NCI-H1105 (cell line): ENCODE results near the gene FUS.
"Not testable (repeated sequence)": the region's sequence is repeated elsewhere in the genome, so short reads cannot be mapped to it uniquely, and the experiment has no call there.

Source experiments
- DNase-seq: peaks from one replicate; lab custom pipeline; 2025; lab: John Stamatoyannopoulos, UW

FUS gene

GRCh38 chr16:31186930-31187807 is 7.2 kb downstream of the FUS start:
- no peak for DNase-seq

DNA sequence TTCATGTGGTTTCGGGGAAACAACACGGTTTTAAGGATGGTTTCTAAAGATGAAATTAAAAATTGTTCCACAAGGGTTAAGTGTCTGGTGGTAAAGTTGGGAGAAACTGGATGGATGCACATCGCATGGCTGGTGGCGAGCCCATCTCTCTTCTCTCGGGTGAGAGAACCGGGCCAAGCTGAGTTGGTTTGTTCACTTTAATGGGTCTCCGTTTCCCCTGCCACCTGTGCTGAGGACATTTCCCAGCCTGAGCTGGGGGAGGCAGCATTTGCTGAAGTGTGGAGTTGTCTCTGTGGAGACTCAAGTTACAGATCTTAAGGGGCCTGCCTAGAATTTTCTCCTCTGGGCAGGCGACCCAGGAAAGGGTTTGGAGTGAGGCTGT is 7.9 kb downstream of the FUS start:
- DNase-seq: no peak

- no peak for DNase-seq
These were observed 8.8 kb downstream of the FUS start for GRCh38 chr16:31188450-31189411.

GRCh38 chr16:31189412-31189778 is 9.5 kb downstream of the FUS start:
- DNase-seq: no peak

DNA sequence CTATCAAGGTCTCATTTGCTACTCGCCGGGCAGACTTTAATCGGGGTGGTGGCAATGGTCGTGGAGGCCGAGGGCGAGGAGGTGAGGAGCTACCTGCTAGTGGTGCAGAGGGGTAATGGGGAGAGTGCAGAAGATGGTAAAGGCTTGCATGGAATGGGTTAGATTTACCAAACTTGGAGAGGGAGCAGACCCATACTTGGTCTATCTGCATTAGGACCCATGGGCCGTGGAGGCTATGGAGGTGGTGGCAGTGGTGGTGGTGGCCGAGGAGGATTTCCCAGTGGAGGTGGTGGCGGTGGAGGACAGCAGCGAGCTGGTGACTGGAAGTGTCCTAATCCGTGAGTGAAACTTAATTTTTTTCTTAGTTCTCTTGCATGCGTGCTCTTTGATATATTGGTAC is 10.1 kb downstream of the FUS start:
- no peak for DNase-seq

GRCh38 chr16:31190818-31191444 is 11.0 kb downstream of the FUS start:
- no peak for DNase-seq

- no peak for DNase-seq
These were observed 11.9 kb downstream of the FUS start for GRCh38 chr16:31191697-31192428.

DNA sequence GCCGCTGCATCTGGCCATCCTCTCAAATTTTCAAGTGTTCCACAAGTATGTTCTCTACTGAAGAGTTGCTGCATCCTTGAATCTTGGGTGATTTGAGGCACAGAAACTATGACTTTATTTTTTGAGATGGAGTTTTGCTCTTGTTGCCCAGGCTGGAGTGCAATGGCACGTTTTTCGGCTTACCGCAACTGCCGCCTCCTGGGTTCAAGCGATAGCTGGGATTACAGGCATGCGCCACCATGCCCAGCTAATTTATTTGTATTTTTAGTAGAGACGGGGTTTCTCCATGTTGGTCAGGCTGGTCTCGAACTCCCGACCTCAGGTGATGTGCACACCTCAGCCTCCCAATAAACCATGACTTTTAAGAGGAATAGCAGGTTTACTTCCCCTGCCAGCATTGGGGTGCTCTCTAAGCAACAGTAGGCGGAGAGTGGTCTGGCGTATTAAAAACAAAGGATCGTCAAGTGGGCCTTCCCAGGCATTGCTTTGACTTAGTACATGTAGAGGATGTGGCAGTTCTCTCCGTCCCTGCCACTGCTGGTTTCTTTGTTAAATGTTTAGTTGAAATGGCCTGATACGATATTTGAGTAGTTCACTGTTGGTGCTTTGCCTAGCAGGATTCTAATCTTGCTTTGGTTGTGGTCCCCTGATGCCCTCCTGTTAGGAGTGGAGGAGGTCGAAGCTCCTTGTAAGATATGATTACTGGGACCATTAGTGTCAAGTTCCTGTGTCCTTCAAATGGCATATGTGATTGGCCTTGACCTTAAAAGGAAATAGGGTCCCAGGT is 13.1 kb downstream of the FUS start:
- no peak for DNase-seq

- no peak for DNase-seq
These were observed 13.9 kb downstream of the FUS start for GRCh38 chr16:31193874-31194273.

DNA sequence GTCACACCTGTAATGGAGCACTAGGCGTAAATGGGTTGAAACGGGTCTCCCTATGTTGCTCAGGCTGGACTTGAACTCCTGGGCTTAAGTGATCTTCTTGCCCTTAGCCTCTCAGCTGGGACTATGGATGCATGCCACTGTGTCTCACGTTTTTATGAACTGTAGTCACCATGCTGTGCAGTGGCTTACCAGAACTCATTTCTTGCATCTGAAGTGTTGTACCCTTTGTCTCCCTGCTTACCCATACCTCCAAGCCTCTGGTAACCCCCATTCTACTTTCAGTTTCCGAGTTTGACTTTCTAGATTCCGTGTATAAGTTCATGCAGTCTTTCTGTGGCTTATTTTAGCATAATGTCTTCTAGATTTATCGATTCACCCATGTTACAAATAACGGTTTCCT is 15.0 kb downstream of the FUS start:
- DNase-seq: no peak

- not testable (repeated sequence) for DNase-seq
These were observed 15.9 kb downstream of the FUS start for GRCh38 chr16:31195861-31196260.

DNA sequence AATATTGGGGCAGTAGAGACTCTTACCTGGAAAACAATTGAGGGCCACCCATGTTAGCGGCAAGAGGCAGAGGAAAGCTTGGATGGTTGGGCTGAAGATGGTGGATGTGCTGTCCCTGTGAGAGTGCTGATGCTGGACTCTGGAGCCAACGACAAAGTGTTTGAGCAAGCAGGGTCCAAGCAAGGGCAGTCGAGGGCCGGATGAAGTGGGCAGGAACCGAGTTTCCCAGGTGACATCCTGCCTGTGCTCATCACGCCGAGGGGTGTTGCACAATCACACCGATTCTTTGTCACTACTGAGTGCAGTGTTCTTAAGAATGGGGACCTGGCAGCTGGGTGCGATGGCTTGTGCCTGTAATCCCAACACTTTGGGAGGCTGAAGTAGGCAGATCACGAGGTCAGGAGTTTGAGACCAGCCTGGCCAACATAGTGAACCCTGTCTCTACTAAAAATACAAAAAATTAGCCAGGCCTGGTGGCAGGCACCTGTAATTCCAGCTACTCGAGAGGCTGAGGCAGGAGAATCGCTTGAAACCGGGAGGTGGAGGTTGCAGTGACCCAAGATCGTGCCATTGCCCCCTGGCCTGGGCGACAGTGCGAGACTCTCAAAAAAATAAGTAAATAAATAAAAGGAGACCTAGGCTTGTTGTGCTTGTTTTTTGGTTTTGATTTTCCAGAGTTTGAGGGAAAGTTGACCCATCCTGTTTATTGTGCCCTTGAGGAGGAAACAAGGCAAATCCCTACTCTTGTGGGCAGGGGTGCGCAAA is 16.6 kb downstream of the FUS start:
- no peak for DNase-seq

DNA sequence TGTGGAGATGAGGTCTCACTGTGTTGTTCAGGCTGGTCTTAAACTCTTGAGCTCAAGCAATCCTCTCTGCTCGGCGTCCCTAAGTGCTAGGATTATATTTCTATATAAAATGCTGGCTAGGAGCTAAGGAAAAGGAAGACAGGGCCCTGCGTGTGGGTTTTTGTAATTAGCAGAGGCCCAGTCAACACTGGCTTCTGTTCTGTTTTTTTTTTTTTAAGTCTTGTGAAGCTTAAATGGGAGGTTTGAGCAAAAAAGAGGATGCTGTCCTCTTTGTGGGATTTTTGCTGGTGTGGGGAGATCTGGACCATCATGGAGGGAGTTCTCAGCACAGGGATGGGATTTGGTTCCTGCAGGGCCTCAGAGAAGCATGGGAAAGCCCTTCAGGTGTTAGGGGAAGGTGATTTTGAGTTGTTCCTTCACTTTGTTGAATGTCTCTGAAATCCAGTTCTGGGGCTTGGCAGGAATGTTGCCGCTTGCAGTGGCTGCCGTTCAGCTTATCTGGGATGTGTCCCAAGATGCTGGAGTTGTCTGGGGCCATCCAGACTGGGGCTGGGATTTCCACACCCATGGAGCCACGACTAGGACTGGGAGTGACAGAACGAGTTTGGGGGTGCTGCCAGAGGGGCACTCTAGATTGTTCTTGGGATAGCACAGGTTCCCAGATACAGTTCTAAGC is 18.4 kb downstream of the FUS start:
- no peak for DNase-seq

- DNase-seq: no peak
These were observed 19.6 kb downstream of the FUS start for GRCh38 chr16:31199430-31200041.

GRCh38 chr16:31200111-31200510 is 20.2 kb downstream of the FUS start:
- not testable (repeated sequence) for DNase-seq

DNA sequence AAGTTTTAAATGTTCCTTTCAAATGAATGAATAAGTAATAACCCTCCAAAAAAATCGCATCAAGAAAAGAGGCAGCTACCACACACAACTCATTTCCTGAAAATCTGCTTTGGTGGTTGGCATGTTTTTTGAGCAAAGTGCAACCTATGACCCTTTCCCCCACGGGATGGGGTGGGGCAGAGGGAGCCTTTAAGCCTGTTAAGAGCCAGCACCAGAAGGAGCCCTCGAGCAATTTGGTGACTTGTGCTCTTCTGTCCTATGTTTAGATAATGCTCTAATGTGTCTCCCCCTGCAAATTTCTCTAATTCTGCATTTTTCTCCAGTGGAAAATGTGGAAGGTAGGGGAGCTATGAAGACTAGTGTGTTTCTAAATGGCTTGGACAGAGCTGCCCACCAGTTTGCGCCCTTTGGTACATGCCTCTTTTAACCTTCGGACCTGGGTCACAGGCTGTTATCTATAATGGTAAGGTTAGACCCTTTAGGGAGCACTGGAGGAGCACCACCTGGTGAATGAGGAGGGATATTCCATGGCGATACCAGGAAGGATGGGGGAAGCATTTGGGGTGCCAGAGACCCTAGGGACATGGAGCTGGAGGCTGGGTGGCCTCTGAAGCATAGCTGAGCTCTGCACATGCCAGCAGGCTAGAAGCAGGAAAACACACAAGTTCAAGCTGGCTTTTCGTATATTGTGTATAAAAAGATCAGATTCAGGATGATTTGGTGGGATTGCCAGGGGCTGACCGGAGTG is 21.1 kb downstream of the FUS start:
- DNase-seq: no peak

DNA sequence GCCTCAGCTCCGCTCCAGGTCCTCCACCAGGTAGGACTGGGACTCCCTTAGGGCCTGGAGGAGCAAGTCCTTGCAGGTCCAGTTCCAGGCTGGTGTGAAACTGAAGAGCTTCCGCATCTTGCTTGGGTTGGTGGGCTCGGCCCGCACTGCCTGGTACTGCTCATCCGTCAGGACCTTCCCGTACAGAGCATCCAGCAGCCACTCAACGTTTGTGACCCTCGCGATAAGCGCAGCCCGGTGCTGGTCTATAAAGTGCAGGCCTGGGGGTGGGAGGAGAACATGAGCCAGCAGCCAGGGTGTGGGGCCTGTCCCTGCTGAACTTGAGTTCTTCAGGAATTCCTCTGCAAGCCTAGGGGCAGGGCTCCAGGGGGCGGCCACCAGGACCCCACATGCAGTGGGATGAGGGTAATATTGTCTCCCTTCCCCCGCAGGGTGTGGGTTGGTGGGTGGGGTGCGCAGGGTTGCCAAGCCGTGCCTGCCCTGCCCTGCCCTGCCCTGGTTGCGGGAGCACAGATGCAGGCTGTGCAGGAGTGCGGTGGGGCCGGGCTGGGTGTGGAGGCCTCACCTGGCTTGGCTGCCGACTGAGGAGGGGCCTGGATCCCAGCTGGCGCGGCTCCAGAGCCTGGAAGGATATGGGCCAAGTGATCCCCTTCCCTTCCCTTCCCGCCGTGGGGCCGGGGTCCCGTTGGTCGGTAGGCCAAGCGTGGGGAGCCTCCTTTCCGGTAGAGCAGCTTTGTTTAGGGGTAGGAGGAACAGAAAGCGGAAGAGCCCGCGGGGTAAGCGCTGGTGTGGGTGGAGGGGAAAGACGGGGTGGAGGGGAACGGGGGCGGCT is 21.9 kb downstream of the FUS start:
- peak; percentile 23 for DNase-seq
